Erythroblast (primary cell): ENCODE data around the gene PSMC2.
"Not testable (repeated sequence)": the region's sequence is repeated elsewhere in the genome, so short reads cannot be mapped to it uniquely, and the experiment has no call there.

Experiments used
- DNase-seq, 2 experiments: peaks; one replicate each; lab custom pipeline; 2025; lab: John Stamatoyannopoulos, UW
- GATA1 ChIP-seq: IDR thresholded peaks from 2 replicates; pipeline ENCODE4 v1.6.1; 2011; ENCODE audit warnings: low read depth, mild to moderate bottlenecking, control low read depth, low read length, moderate library complexity
- POLR2A ChIP-seq: IDR thresholded peaks from 2 replicates; pipeline ENCODE4 v1.6.1; 2011; ENCODE audit warnings: mild to moderate bottlenecking, low read length

Gene PSMC2

GRCh38 chr7:103387242-103387641 lies 39.8 kb downstream of the PSMC2 start:
- TF ChIP-seq GATA1 (no peak), POLR2A (no peak)
- DNase-seq, result no peak

GRCh38 chr7:103388469-103389140 lies 41.2 kb downstream of the PSMC2 start:
- no peak for DNase-seq
- TF ChIP-seq POLR2A (no peak), GATA1 (no peak)

- no peak for DNase-seq
- TF ChIP-seq POLR2A (no peak), GATA1 (no peak)
Observed at GRCh38 chr7:103389263-103389662, 41.8 kb downstream of the PSMC2 start.

- no peak for DNase-seq
- TF ChIP-seq GATA1 (no peak), POLR2A (no peak)
Observed at GRCh38 chr7:103391150-103391549, 43.7 kb downstream of the PSMC2 start.

GRCh38 chr7:103391976-103392375 lies 44.5 kb downstream of the PSMC2 start:
- no peak for DNase-seq
- TF ChIP-seq POLR2A (no peak), GATA1 (no peak)

- DNase-seq, result no peak
- TF ChIP-seq POLR2A, result no peak
- no peak for TF ChIP-seq GATA1
Observed at GRCh38 chr7:103394566-103394965, 47.1 kb downstream of the PSMC2 start.

- DNase-seq, result no peak
- TF ChIP-seq GATA1 (no peak), POLR2A (no peak)
Observed at GRCh38 chr7:103395071-103395470, 47.6 kb downstream of the PSMC2 start.

- no peak for TF ChIP-seq POLR2A
- TF ChIP-seq GATA1, result no peak
- no peak for DNase-seq
Observed at GRCh38 chr7:103396471-103396870, 49.0 kb downstream of the PSMC2 start.

- no peak for DNase-seq
- TF ChIP-seq POLR2A (no peak), GATA1 (no peak)
Observed at GRCh38 chr7:103398483-103399127, 51.2 kb downstream of the PSMC2 start.

GRCh38 chr7:103399687-103400086 lies 52.2 kb downstream of the PSMC2 start:
- not testable (repeated sequence) for DNase-seq

GRCh38 chr7:103405789-103406613 lies 58.6 kb downstream of the PSMC2 start:
- DNase-seq, result not testable (repeated sequence)

- TF ChIP-seq POLR2A (no peak), GATA1 (no peak)
- DNase-seq, result no peak
Observed at GRCh38 chr7:103412151-103412550, 64.7 kb downstream of the PSMC2 start.

GRCh38 chr7:103413407-103413806 lies 66.0 kb downstream of the PSMC2 start:
- no peak for DNase-seq
- TF ChIP-seq POLR2A, result no peak

- TF ChIP-seq GATA1, result no peak
- TF ChIP-seq POLR2A, result no peak
- DNase-seq, result no peak
Observed at GRCh38 chr7:103418241-103418640, 70.8 kb downstream of the PSMC2 start.
